HEK293T (cell line): ENCODE data around the gene KRTAP10-7.
"Not testable (repeated sequence)": the region's sequence is repeated elsewhere in the genome, so short reads cannot be mapped to it uniquely, and the experiment has no call there.

Experiments
- CTCF ChIA-PET: fragments of 350-600 bp; formaldehyde crosslinking; extraction: SDS; loops from one replicate; lab custom pipeline; 2021; ENCODE audit warnings: antibody characterized with exemption, inconsistent platforms; lab: Yijun Ruan, JAX
- POLR2A ChIA-PET: fragments of 350-600 bp; formaldehyde crosslinking; extraction: SDS; loops from one replicate; lab custom pipeline; 2020; ENCODE audit warnings: antibody characterized with exemption, inconsistent platforms; lab: Yijun Ruan, JAX
- DNase-seq: peaks from one replicate; pipeline ENCODE4 v3.0.0; 2012; ENCODE audit warnings: mixed read lengths; ENCODE audit errors: extremely low spot score
- ARNT ChIP-seq: fragments of 450-650 bp; IDR thresholded peaks from 2 replicates; pipeline ENCODE4 v1.6.1; 2017; ENCODE audit warnings: mild to moderate bottlenecking
- BHLHE40 ChIP-seq: fragments of 450-650 bp; IDR thresholded peaks from 2 replicates; pipeline ENCODE4 v1.6.1; 2016; ENCODE audit warnings: mild to moderate bottlenecking, moderate library complexity, borderline replicate concordance
- CTBP1 ChIP-seq: fragments of 450-650 bp; IDR thresholded peaks from 2 replicates; pipeline ENCODE4 v1.6.1; 2016; ENCODE audit warnings: borderline replicate concordance
- ELF4 ChIP-seq: fragments of 450-650 bp; IDR thresholded peaks from 2 replicates; pipeline ENCODE4 v1.6.1; 2017; ENCODE audit warnings: antibody characterized with exemption
- FOXA1 ChIP-seq: fragments of 450-650 bp; IDR thresholded peaks from 2 replicates; pipeline ENCODE4 v1.6.1; 2016; ENCODE audit warnings: mild to moderate bottlenecking
- FOXK2 ChIP-seq: fragments of 450-650 bp; IDR thresholded peaks from 2 replicates; pipeline ENCODE4 v1.6.1; 2016; ENCODE audit warnings: mild to moderate bottlenecking
- FOXM1 ChIP-seq: fragments of 450-650 bp; IDR thresholded peaks from 2 replicates; pipeline ENCODE4 v1.6.1; 2017; ENCODE audit warnings: mild to moderate bottlenecking, borderline replicate concordance
- HDGF ChIP-seq: fragments of 450-650 bp; IDR thresholded peaks from 2 replicates; pipeline ENCODE4 v1.6.1; 2017; ENCODE audit warnings: antibody characterized with exemption, borderline replicate concordance
- L3MBTL2 ChIP-seq: fragments of 450-650 bp; conservative IDR thresholded peaks from 2 replicates; pipeline ENCODE4 v1.6.1; 2016; ENCODE audit warnings: mild to moderate bottlenecking
- LEF1 ChIP-seq: fragments of 450-650 bp; IDR thresholded peaks from 2 replicates; pipeline ENCODE4 v1.6.1; 2017; ENCODE audit warnings: mild to moderate bottlenecking, borderline replicate concordance
- NFRKB ChIP-seq: fragments of 450-650 bp; IDR thresholded peaks from 2 replicates; pipeline ENCODE4 v1.6.1; 2016; ENCODE audit warnings: mild to moderate bottlenecking, moderate library complexity
- PKNOX1 ChIP-seq: fragments of 450-650 bp; IDR thresholded peaks from 2 replicates; pipeline ENCODE4 v1.6.1; 2016
- SP1 ChIP-seq: fragments of 450-650 bp; IDR thresholded peaks from 2 replicates; pipeline ENCODE4 v1.6.1; 2017
- SUZ12 ChIP-seq: fragments of 450-650 bp; IDR thresholded peaks from 2 replicates; pipeline ENCODE4 v1.6.1; 2016; ENCODE audit warnings: mild to moderate bottlenecking
- TARDBP ChIP-seq: fragments of 450-650 bp; IDR thresholded peaks from 2 replicates; pipeline ENCODE4 v1.6.1; 2016
- ZNF384 ChIP-seq: fragments of 450-650 bp; IDR thresholded peaks from 2 replicates; pipeline ENCODE4 v1.6.1; 2016

Gene KRTAP10-7

GRCh38 chr21:44571296-44571695 is 29.1 kb upstream of the KRTAP10-7 start:
- ChIA-PET POLR2A (no interaction called here), CTCF (no interaction called here)
- no peak for DNase-seq
- TF ChIP-seq FOXK2 (no peak), FOXM1 (no peak), NFRKB (no peak), ZNF384 (no peak)

- CTCF ChIA-PET, result no interaction called here
- TF ChIP-seq TARDBP (no peak), CTBP1 (no peak), L3MBTL2 (no peak), SP1 (no peak), ARNT (no peak), HDGF (no peak), FOXA1 (no peak), PKNOX1 (no peak), FOXK2 (no peak), FOXM1 (no peak), SUZ12 (no peak), NFRKB (no peak), BHLHE40 (no peak), ZNF384 (no peak), LEF1 (no peak)
- no peak for DNase-seq
- POLR2A ChIA-PET, result no interaction called here
Observed at GRCh38 chr21:44571844-44572782, 28.3 kb upstream of the KRTAP10-7 start.

- ChIA-PET CTCF (no interaction called here), POLR2A (no interaction called here)
- no peak for DNase-seq
- TF ChIP-seq HDGF (no peak), FOXM1 (no peak), LEF1 (no peak), FOXK2 (no peak), ZNF384 (no peak), BHLHE40 (no peak), ELF4 (no peak), L3MBTL2 (no peak), TARDBP (no peak), PKNOX1 (no peak), CTBP1 (no peak), SP1 (no peak), SUZ12 (no peak), NFRKB (no peak), ARNT (no peak), FOXA1 (no peak)
Observed at GRCh38 chr21:44572959-44573583, 27.3 kb upstream of the KRTAP10-7 start.

GRCh38 chr21:44573630-44574456 is 26.6 kb upstream of the KRTAP10-7 start, which contains the start of gene KRTAP10-4:
TSS of gene KRTAP10-4 (plus strand) at chr21:44573729. CDS start at chr21:44573759, 30 bp downstream.
- DNase-seq, POLR2A ChIA-PET, CTCF ChIA-PET: not testable (repeated sequence)

GRCh38 chr21:44574457-44575306 is 25.7 kb upstream of the KRTAP10-7 start:
- ChIA-PET CTCF (no interaction called here), POLR2A (no interaction called here)
- DNase-seq, result no peak
- TF ChIP-seq NFRKB (no peak), TARDBP (no peak), ZNF384 (no peak), BHLHE40 (no peak), LEF1 (no peak), PKNOX1 (no peak), HDGF (no peak), ELF4 (no peak), ARNT (no peak), FOXA1 (no peak), FOXM1 (no peak), FOXK2 (no peak)
